DMS 273 treated with DMSO at 0.1 percent for 48 hours (cell line): ENCODE data around the gene ZNF775.

Experiments
- DNase-seq: peaks from one replicate; lab custom pipeline; 2025; lab: John Stamatoyannopoulos, UW

ZNF775 gene

GRCh38 chr7:150401424-150401790 lies 22.3 kb downstream of the ZNF775 start:
- no peak for DNase-seq

GRCh38 chr7:150401861-150402631 lies 22.9 kb downstream of the ZNF775 start:
- no peak for DNase-seq

DNA sequence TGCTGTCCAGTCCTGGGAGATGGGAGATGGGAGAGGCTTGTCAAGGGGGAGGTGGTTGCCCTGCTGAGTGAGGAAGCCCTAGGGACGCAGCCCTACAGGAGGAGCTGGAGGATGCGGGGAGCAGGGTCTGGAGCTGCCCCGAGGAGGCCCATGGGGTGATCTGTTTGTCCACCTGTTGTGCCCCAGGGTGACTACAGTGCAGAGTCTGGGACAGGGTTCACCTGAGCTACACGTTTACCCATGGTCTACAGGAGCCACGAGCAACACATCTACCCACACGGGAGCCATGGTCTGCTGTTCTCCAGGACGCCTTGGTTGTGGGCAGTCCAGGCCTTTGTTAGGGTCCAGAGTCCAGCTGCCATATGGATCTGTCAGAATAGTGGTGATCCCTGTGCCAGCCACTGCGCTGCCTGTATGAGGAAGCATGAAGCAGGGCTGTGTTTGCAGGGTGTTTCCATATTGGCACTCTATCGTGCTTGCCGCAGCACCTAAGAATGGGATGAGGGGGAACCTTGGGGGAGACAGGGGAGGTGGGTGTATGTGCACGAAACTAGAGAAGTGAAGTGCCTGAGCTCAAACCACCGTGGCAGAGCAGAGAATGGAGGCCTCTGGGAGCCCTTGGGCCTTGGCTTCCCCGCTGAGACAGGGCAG lies 23.7 kb downstream of the ZNF775 start:
- no peak for DNase-seq

DNA sequence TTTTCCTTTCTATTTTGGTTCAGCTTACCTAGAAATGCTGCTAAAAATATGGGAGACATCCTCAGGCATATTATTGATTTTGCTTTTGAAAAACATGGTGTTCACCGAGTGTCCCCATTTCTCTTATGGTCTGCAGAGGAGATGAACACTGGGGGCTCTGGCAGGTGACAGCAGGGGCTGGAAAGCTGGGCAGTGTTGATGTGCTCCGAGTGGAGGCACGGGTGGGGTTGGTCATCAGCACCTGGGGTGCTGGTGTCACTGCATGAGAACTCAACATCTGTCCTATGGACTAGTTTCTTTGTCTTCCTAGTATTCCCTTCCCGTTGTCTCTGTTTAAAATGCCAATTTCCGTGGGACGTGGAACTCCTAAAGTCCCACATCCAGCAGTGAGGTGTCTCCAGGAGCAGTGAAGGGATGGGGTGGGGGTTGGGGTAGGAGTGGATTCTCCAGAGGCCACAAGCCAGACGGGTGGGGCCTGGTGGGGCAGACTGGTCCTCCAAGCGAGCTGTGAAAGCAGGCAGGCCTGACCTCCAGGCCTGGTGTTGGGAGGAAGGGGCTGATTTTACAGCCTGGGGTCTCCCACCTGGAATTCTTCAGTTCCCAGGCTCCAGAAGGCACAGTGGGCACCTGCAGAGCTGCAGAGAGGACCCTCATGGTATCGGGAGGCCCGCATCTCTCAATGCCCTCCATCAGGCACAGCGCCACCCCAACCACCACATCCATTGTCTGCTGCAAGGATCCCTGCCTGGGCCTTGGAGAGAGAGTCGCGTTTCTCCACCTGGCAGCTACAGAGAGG lies 24.4 kb downstream of the ZNF775 start:
- no peak for DNase-seq

DNA sequence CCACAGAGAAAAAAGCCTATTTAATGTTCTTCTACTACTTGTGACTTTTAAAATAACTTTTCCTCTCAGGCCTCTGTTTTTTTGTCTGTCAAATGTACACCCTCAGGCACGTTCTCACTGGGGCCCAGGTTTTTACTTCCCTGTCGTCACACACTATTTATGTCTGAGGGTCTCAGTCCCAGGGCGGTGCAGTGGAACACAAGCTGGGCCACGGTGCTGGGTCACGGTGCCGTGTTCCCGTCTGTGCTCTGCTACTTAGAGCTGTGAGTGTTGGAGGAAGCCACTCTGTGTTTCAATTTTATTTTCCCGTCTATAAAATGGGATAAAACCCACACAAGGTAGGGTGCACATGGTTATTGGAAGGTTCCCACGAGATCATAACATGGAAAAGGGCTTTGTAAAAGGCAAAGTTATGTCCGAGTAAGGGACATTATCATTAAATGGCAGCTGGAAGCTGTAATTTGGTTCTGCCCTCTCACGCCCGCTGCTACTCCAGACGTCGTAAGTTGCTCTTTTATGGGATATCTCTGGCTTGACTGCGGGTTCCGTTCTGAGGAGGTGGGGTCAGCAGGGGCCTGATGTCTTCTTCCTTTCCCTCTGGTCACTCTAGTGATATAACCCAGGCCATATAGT lies 25.2 kb downstream of the ZNF775 start:
- DNase-seq = no peak

- peak; percentile 40 for DNase-seq
These were observed 25.9 kb downstream of the ZNF775 start for GRCh38 chr7:150404805-150405583.

DNA sequence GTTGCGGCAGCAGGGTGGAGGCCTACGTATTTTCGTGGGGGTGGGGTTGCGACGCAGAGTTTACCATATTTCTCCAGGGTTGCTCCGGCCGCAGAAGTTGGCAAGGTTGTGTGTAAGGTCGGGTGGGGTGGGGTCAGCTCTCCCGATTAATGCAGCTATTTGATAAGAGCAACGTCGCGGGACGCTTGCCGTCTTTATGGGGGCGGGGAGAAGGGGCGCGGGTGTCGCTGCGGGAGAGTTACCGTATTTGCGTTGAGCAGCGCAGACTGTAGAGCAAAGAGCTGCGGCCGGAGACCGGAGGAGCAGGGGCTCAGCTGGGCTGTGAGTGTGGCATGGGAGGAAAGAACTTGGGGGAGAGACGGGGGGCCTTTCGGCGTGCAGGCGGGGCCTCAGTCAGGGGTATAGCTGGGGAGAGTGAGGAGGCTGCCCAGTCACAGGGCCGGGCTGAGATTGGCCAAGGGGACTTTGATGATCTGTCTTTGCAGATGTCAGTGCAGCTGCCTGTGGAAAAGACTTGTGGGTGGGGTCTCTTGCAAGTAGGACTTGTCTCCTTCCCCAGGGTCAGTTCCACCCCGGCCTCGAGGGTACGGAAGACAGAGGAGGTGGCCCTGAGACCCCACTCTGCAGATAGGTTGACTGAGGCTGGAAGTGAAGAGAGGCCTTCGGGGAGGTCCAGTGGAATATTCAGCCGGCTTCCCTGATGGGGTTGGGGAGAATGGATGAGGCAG lies 26.6 kb downstream of the ZNF775 start:
- no peak for DNase-seq

- DNase-seq = no peak
These were observed 27.1 kb downstream of the ZNF775 start for GRCh38 chr7:150406312-150406566.

DNA sequence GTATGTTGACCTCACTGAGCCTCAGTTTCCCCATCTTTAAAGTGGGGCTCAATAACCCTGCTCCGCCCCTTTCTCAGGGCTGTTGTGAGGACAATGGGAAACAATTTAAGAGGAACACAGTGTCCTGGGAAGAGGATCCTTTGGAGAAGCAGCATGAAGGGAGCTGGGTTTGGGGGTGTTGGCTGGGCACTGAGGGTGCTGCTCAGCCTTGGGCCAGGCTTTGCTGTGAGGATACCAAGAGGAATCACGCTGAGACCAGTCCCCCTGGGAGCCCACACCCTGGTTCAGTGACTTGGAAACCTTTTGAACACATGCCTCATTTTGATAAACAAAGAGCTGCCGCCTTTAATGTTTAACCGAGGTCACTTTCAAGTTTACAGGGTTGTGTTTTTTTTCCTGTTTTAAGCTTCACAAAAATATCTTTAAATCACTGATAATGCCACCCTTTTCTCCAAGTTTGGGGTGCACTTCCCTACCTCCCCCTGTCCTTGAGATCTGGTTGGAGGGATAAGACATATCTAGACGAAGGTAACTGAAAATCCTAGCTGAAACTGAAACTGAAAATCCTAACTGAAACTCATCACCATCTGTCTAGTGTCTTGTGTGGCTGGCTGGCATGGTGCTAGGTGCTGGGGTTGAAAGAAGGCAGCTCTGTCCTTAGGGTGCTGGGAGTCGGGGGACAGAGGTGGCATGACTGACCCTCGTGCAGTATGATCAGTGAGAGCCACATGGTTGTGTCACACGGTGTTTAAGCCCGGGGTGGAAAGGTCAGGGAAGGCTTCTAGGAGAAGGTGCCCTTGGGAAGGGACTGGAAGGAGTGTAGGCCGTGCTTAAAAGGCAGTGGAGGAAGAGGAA lies 27.7 kb downstream of the ZNF775 start:
- no peak for DNase-seq

- DNase-seq = no peak
These were observed 28.7 kb downstream of the ZNF775 start for GRCh38 chr7:150407588-150408392.

DNA sequence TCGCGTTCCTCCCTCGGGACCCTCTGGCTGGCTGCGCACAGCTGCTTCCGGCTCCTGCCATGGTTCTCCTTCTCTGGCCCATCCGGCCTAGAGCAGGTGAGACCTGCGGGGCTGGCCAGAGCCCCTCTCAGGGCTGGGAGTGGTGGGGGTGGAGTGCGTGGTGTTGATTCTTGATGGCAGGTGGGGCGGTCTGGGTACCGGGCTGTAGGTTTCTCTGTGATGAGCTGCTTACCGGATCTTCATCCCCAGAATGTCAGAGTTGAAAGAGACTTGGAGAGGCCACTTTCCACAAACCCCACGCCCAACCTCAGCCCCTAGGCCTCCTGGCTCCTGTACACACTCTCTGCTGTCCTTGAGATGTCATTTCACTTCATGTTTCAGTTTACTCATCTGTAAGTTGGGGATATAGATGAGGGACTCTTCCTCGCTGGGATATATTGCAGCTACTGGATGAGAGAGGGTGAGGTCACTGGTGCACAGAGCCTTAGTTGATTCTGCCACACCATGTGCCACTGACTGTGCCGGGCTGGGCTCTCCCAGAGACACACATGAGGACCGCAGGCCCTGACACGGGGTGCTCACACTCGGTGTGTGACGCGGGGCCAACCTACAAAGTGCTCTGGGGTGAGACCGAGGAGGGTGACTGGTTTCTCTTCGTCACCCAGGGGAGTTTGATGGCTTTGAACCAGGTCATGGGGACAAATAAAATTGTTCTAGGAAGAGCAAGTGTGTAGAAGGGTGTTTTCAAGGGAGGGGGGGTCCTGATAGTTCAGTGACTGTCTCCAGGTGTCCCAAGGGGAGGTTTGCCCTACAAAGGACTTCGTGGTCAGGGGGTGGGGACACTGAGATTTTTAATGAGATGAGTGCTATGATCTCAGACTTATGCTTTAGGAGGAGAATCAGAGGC lies 29.5 kb downstream of the ZNF775 start:
- DNase-seq = no peak

GRCh38 chr7:150409300-150410030 lies 30.3 kb downstream of the ZNF775 start:
- no peak for DNase-seq

DNA sequence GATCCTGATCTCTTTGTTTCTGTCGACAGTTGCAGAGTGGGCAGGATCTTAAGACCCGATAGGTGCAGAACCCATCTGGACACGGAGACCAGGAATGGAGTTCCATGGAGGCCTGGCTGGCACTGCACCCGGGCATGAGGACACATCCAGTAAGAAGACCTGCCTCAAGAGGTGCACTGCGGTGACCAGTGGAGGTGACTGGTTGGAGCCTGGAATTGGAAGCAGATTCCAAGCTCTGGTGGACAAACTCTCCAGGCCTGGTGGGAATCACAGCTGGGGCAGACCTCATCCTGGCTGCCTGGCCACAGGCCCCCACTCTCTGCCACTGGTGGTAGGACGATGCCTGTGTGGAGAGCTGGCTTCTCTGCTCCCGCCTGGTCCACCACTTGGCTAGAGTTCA lies 31.0 kb downstream of the ZNF775 start:
- no peak for DNase-seq

DNA sequence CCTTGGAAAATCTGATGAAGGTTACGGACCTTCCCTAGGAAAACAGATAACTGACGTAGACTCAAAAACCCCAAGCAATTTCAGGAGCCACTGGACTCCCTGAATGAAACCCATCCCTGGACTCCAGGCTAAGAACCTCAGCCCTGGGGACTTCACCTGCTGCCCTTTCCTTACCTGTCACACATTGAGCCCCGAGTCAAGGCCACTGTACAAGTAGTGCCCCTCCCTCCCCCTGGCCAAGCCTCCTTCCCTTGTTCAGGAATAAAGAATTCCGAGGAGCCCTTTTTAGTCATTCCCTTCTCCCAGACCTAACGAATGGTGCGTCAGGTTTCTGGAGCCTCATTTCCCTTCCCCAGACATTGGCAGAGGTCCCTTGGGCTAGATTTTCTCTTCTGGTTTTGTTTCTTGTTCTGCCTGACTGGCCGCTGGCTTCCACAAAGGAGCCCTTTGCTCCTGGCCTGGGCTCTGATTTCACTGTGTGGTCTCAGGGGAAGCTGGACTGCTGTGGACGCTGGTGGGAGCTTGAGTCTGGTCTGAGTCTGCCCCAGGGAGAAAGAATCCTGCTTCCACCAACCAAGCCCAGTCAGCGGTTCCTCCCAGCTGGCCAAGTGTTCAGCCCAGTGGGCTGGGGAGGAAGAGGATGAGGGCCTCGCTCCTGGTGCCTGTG lies 31.7 kb downstream of the ZNF775 start:
- DNase-seq = no peak

- no peak for DNase-seq
These were observed 32.5 kb downstream of the ZNF775 start for GRCh38 chr7:150411606-150412005.

GRCh38 chr7:150412016-150412415 lies 32.9 kb downstream of the ZNF775 start:
- DNase-seq = no peak
